GM23248 (cell line): ENCODE data around the gene C15orf40. TPM values are rescaled to one million over a fixed set of nuclear protein-coding genes. Genes with fewer than 3 reads are reported as not detected.
"Not testable (repeated sequence)": the region's sequence is repeated elsewhere in the genome, so short reads cannot be mapped to it uniquely, and the experiment has no call there.

ENCODE experiments used
- DNase-seq: peaks from one replicate; pipeline ENCODE4 v3.0.0-alpha.2; 2015
- H2AFZ ChIP-seq: fragments of 200-600 bp; sonication (generic); 2 replicates; pipeline ENCODE4 v1.6.1; 2016; ENCODE audit warnings: antibody characterized with exemption
- H3F3A ChIP-seq: fragments of 200-600 bp; sonication (generic); 2 replicates; pipeline ENCODE4 v1.6.1; 2016; ENCODE audit warnings: mild to moderate bottlenecking, antibody characterized with exemption, mixed run types; ENCODE audit not compliant: insufficient read depth
- H3K27ac ChIP-seq: fragments of 200-600 bp; sonication (generic); 2 replicates; pipeline ENCODE4 v1.5.1; 2016; ENCODE audit warnings: mild to moderate bottlenecking
- H3K27me3 ChIP-seq: fragments of 200-600 bp; sonication (generic); replicated peaks from 2 replicates; pipeline ENCODE4 v1.6.1; 2016; ENCODE audit warnings: mild to moderate bottlenecking; ENCODE audit not compliant: insufficient read depth
- H3K36me3 ChIP-seq: fragments of 200-600 bp; sonication (generic); 2 replicates; pipeline ENCODE4 v1.6.1; 2016; ENCODE audit warnings: low read depth, mild to moderate bottlenecking
- H3K4me1 ChIP-seq: fragments of 200-600 bp; sonication (generic); 2 replicates; pipeline ENCODE4 v1.6.1; 2016; ENCODE audit warnings: mild to moderate bottlenecking; ENCODE audit not compliant: insufficient read depth
- H3K4me2 ChIP-seq: fragments of 200-600 bp; sonication (generic); one replicate; pipeline ENCODE4 v1.6.1; 2016; ENCODE audit warnings: mild to moderate bottlenecking; ENCODE audit not compliant: unreplicated experiment
- H3K4me3 ChIP-seq: fragments of 200-600 bp; sonication (generic); 2 replicates; pipeline ENCODE4 v1.5.1; 2016; ENCODE audit warnings: mild to moderate bottlenecking
- H3K79me2 ChIP-seq: fragments of 200-600 bp; sonication (generic); 2 replicates; pipeline ENCODE4 v1.6.1; 2016; ENCODE audit warnings: mild to moderate bottlenecking; ENCODE audit not compliant: insufficient read depth
- H3K9ac ChIP-seq: fragments of 200-600 bp; sonication (generic); 2 replicates; pipeline ENCODE4 v1.6.1; 2016; ENCODE audit warnings: mild to moderate bottlenecking
- H3K9me2 ChIP-seq: fragments of 200-600 bp; sonication (generic); 2 replicates; pipeline ENCODE4 v1.6.1; 2016; ENCODE audit warnings: mixed run types, mild to moderate bottlenecking, moderate library complexity; ENCODE audit not compliant: insufficient read depth
- H3K9me3 ChIP-seq: fragments of 200-600 bp; sonication (generic); one replicate; pipeline ENCODE4 v1.6.1; 2017; ENCODE audit warnings: low read depth
- H4K20me1 ChIP-seq: fragments of 200-600 bp; sonication (generic); 2 replicates; pipeline ENCODE4 v1.6.0; 2016; ENCODE audit not compliant: insufficient read depth
- EZH2 ChIP-seq: fragments of 200-600 bp; sonication (generic); IDR thresholded peaks from 2 replicates; pipeline ENCODE4 v1.6.1; 2018; ENCODE audit warnings: antibody characterized with exemption, mild to moderate bottlenecking; ENCODE audit not compliant: insufficient read depth, poor library complexity, severe bottlenecking
- EZH2phosphoT487 ChIP-seq: fragments of 200-600 bp; sonication (generic); IDR thresholded peaks from 2 replicates; pipeline ENCODE4 v1.6.1; 2018; ENCODE audit warnings: antibody characterized with exemption, moderate library complexity, mild to moderate bottlenecking, low read depth; ENCODE audit not compliant: insufficient read depth
- WGBS, 2 experiments: methylation state at CpG; one replicate each; pipeline ENCODE4 v1.1.6; 2015 to 2017; ENCODE audit warnings: low lambda C conversion rate in 2 of 2, low coverage in 1 of 2; ENCODE audit errors: missing lambda C conversion rate in 2 of 2; 5-methylcytosine and 5-hydroxymethylcytosine counted together
- in situ Hi-C: fragments of 300-500 bp; cut with MboI; formaldehyde crosslinking; loops from 2 replicates; pipeline ENCODE4 v1.15.0; 2020
- polyA plus RNA-seq: library from polyadenylated mRNA; unstranded; fragments of >200 nt; fragmentation: Nextera tagmentation; extraction: Ambion mirVana; gene quantifications from 2 replicates; pipeline ENCODE4 v1.2.1, GENCODE V29; 2016
- total RNA-seq: library from RNA; depleted of rRNA; stranded (reverse); fragments of >200 nt; shearing (Covaris generic); gene quantifications from 2 replicates; pipeline ENCODE4 v1.2.3, GENCODE V29; 2014

Gene C15orf40
- total and polyA plus RNA-seq, 2 experiments from 2014 or later = 15.8 to 32.4 TPM

GRCh38 chr15:83012636-83013035, 1.2 kb upstream of the C15orf40 start:
- peak overlapping the region; percentile 91 for H3K4me2 ChIP-seq
- peaks cover 27% of the 10 kb centered on the region for H3K79me2 ChIP-seq
- no peaks in the 10 kb centered on the region for H4K20me1 ChIP-seq
- peak overlapping the region; percentile 55 for H3K27ac ChIP-seq
- H3K4me3 ChIP-seq = peak overlapping the region; percentile 86
- H2AFZ ChIP-seq = peak overlapping the region; percentile 92
- TF ChIP-seq EZH2 (no peak), EZH2phosphoT487 (no peak)
- in situ Hi-C loops = loop anchor here (25.0 kb wide), 1 partner anchor 475 kb away; the partner anchor contains the start of gene RPS17
- WGBS, 2 experiments = 96 to 99% methylated on average over 6 of the region's 6 CpGs
- no peaks in the 10 kb centered on the region for H3K27me3 ChIP-seq
- H3K9me3 ChIP-seq = no peaks in the 10 kb centered on the region
- peak overlapping the region; percentile 84 for H3K9ac ChIP-seq
- no peaks in the 10 kb centered on the region for H3K9me2 ChIP-seq
- peaks cover 16% of the 10 kb centered on the region for H3F3A ChIP-seq
- peaks cover 12% of the 10 kb centered on the region for H3K36me3 ChIP-seq
- peaks cover 21% of the 10 kb centered on the region for H3K4me1 ChIP-seq
- no peak for DNase-seq

- H3K9me3 ChIP-seq = no peaks in the 10 kb centered on the region
- no peaks in the 10 kb centered on the region for H3K27me3 ChIP-seq
- DNase-seq = peak; percentile 62
- in situ Hi-C loops = loop anchor here (25.0 kb wide), 1 partner anchor 475 kb away; the partner anchor contains the start of gene RPS17
- peak overlapping the region; percentile 92 for H2AFZ ChIP-seq
- H3K27ac ChIP-seq = peak overlapping the region; percentile 55
- H4K20me1 ChIP-seq = no peaks in the 10 kb centered on the region
- H3K79me2 ChIP-seq = peaks cover 22% of the 10 kb centered on the region
- peaks cover 13% of the 10 kb centered on the region for H3F3A ChIP-seq
- WGBS, 2 experiments = 11 to 15% methylated on average over 9 of the region's 9 CpGs
- peaks cover 12% of the 10 kb centered on the region; the same call in 1 of the 2 replicates for H3K36me3 ChIP-seq
- peak overlapping the region; percentile 84 for H3K9ac ChIP-seq
- H3K4me2 ChIP-seq = peak overlapping the region; percentile 91
- peaks cover 21% of the 10 kb centered on the region for H3K4me1 ChIP-seq
- H3K4me3 ChIP-seq = peak overlapping the region; percentile 86
- TF ChIP-seq EZH2 = no peak
- no peak for TF ChIP-seq EZH2phosphoT487
- H3K9me2 ChIP-seq = no peaks in the 10 kb centered on the region
Measured at GRCh38 chr15:83012076-83012426, 612 bp upstream of the C15orf40 start.

- Histone ChIP-seq H2AFZ (peak overlapping the region; percentile 92), H3K79me2 (peaks cover 22% of the 10 kb centered on the region), H3K4me2 (peak overlapping the region; percentile 91), H3K36me3 (peaks cover 14% of the 10 kb centered on the region; the same call in 1 of the 2 replicates), H3K27me3 (no peaks in the 10 kb centered on the region), H3K27ac (peak overlapping the region; percentile 55), H3F3A (peaks cover 13% of the 10 kb centered on the region), H4K20me1 (no peaks in the 10 kb centered on the region), H3K9me2 (no peaks in the 10 kb centered on the region), H3K9me3 (no peaks in the 10 kb centered on the region), H3K4me1 (peaks cover 21% of the 10 kb centered on the region), H3K4me3 (peak overlapping the region; percentile 86), H3K9ac (peak overlapping the region; percentile 84)
- peak; percentile 89 for DNase-seq
- in situ Hi-C loops = loop anchor here (25.0 kb wide), 1 partner anchor 473 kb away; the partner anchor contains the start of gene RPS17
- TF ChIP-seq EZH2 (no peak), EZH2phosphoT487 (no peak)
- WGBS, 2 experiments = 14 to 16% methylated on average over 15 of the region's 15 CpGs
Measured at GRCh38 chr15:83010709-83011270, 649 bp downstream of the C15orf40 start.

GRCh38 chr15:83000672-83001031, 10.8 kb downstream of the C15orf40 start:
- H3K9me3 ChIP-seq, H3K4me1 ChIP-seq, H3K27me3 ChIP-seq, H3K27ac ChIP-seq, H3K4me3 ChIP-seq, H2AFZ ChIP-seq, H3K79me2 ChIP-seq, H4K20me1 ChIP-seq, H3K9me2 ChIP-seq, DNase-seq: not testable (repeated sequence)
- peak overlapping the region; percentile 85 for H3K4me2 ChIP-seq
- WGBS, 2 experiments = 65 to 74% methylated on average over 3 of the region's 3 CpGs
- H3F3A ChIP-seq = peaks cover 23% of the 10 kb centered on the region; the same call in 1 of the 2 replicates
- in situ Hi-C loops = loop anchor here (5.0 to 25.0 kb wide), 2 partner anchors 143 to 463 kb away; partner anchors contain the start of gene RPS17
- H3K36me3 ChIP-seq = peaks cover 12% of the 10 kb centered on the region
- peak overlapping the region; percentile 65; the same call in 1 of the 2 replicates for H3K9ac ChIP-seq
